IMR-90 (cell line): Measurements from ENCODE around the gene PSMD1. TPM values are rescaled to one million over a fixed set of nuclear protein-coding genes. Genes with fewer than 3 reads are reported as not detected.

Experiments
- ATAC-seq: fragments of 200-7000 bp; cut with Tn5 transposase; 2 replicates; pipeline ENCODE4 v1.9.1; 2020; ENCODE audit warnings: low read depth, mild to moderate bottlenecking, moderate library complexity
- BruUV-seq: library from RNA; stranded (reverse); fragments of 400-500 nt; replicated peaks from 2 replicates; lab custom pipeline; 2021; lab: Mats Ljungman, UMichigan
- CTCF ChIA-PET: fragments of 300-600 bp; formaldehyde crosslinking; extraction: SDS; loops from one replicate; lab custom pipeline; 2021; ENCODE audit warnings: antibody characterized with exemption; lab: Yijun Ruan, JAX
- POLR2A ChIA-PET: fragments of 300-600 bp; sonication (Branson Sonifier 250); formaldehyde crosslinking; loops from one replicate; lab custom pipeline; 2022; ENCODE audit warnings: antibody characterized with exemption; ENCODE audit not compliant: unreplicated experiment; lab: Charles Lee
- DNase-seq: peaks from one replicate; pipeline ENCODE4 v3.0.0; 2013
- H2AFZ ChIP-seq: replicated peaks from 2 replicates; pipeline ENCODE3; 2013; ENCODE audit warnings: low read length, mild to moderate bottlenecking; ENCODE audit not compliant: poor library complexity
- H2AK5ac ChIP-seq: 2 replicates; pipeline ENCODE4 v1.6.1; 2013; ENCODE audit warnings: low read depth, low read length, inconsistent platforms
- H2AK9ac ChIP-seq: replicated peaks from 2 replicates; pipeline ENCODE3; 2013; ENCODE audit warnings: mild to moderate bottlenecking, low read depth, low read length, moderate library complexity; ENCODE audit not compliant: poor library complexity
- H2BK120ac ChIP-seq: 2 replicates; pipeline ENCODE4 v1.6.1; 2013; ENCODE audit warnings: low read depth, low read length, inconsistent platforms
- H2BK15ac ChIP-seq: 3 replicates; pipeline ENCODE4 v1.6.1; 2013; ENCODE audit warnings: low read depth, low read length, inconsistent platforms
- H2BK20ac ChIP-seq: 2 replicates; pipeline ENCODE4 v1.6.1; 2013; ENCODE audit warnings: low read depth, mild to moderate bottlenecking, inconsistent platforms, low read length, moderate library complexity
- H2BK5ac ChIP-seq: 2 replicates; pipeline ENCODE4 v1.6.1; 2013; ENCODE audit warnings: mild to moderate bottlenecking, low read depth, low read length, inconsistent platforms; ENCODE audit not compliant: poor library complexity, severe bottlenecking
- H3K14ac ChIP-seq: replicated peaks from 2 replicates; pipeline ENCODE4 v1.6.1; 2013; ENCODE audit warnings: low read depth, low read length, inconsistent platforms
- H3K18ac ChIP-seq: 2 replicates; pipeline ENCODE4 v1.6.1; 2013; ENCODE audit warnings: low read depth, low read length, control low read depth
- H3K23ac ChIP-seq: 2 replicates; pipeline ENCODE4 v1.6.1; 2013; ENCODE audit warnings: low read depth, low read length, inconsistent platforms
- H3K27ac ChIP-seq: 2 replicates; pipeline ENCODE4 v1.5.1; 2013; ENCODE audit warnings: mild to moderate bottlenecking, control low read depth, low read length; ENCODE audit not compliant: insufficient read depth
- H3K27me3 ChIP-seq: 2 replicates; pipeline ENCODE4 v1.6.1; 2013; ENCODE audit warnings: low read length; ENCODE audit not compliant: control insufficient read depth, insufficient read depth
- H3K36me3 ChIP-seq: 2 replicates; pipeline ENCODE4 v1.6.1; 2013; ENCODE audit warnings: low read length, mixed read lengths; ENCODE audit not compliant: control insufficient read depth, insufficient read depth
- H3K4ac ChIP-seq: 2 replicates; pipeline ENCODE4 v1.6.1; 2013; ENCODE audit warnings: low read depth, low read length, inconsistent platforms
- H3K4me1 ChIP-seq: 2 replicates; pipeline ENCODE4 v1.6.1; 2013; ENCODE audit warnings: low read length, mixed read lengths; ENCODE audit not compliant: control insufficient read depth, insufficient read depth
- H3K4me2 ChIP-seq: 2 replicates; pipeline ENCODE4 v1.6.1; 2013; ENCODE audit warnings: low read depth, mild to moderate bottlenecking, control low read depth, low read length, moderate library complexity
- H3K4me3 ChIP-seq: 2 replicates; pipeline ENCODE4 v1.5.1; 2013; ENCODE audit warnings: low read depth, mild to moderate bottlenecking, control low read depth, low read length, moderate library complexity; ENCODE audit not compliant: insufficient read depth
- H3K56ac ChIP-seq: 2 replicates; pipeline ENCODE4 v1.6.1; 2013; ENCODE audit warnings: low read length, inconsistent platforms; ENCODE audit not compliant: insufficient read depth; ENCODE audit errors: extremely low read depth
- H3K79me1 ChIP-seq, 2 experiments: 2 replicates each; pipeline ENCODE4 v1.6.1; 2013; ENCODE audit warnings: low read length in 2 of 2, inconsistent platforms in 1 of 2, low read depth in 1 of 2
- H3K9ac ChIP-seq: 2 replicates; pipeline ENCODE4 v1.6.1; 2013; ENCODE audit warnings: low read depth, low read length, control low read depth
- H3K9me1 ChIP-seq: 2 replicates; pipeline ENCODE4 v1.6.1; 2013; ENCODE audit warnings: low read length, inconsistent platforms; ENCODE audit not compliant: insufficient read depth
- H3K9me3 ChIP-seq: 2 replicates; pipeline ENCODE4 v1.6.1; 2013; ENCODE audit warnings: low read length; ENCODE audit not compliant: control insufficient read depth, insufficient read depth
- H4K20me1 ChIP-seq: 2 replicates; pipeline ENCODE4 v1.6.1; 2013; ENCODE audit warnings: low read length, inconsistent platforms; ENCODE audit not compliant: insufficient read depth
- H4K5ac ChIP-seq: 2 replicates; pipeline ENCODE4 v1.6.1; 2013; ENCODE audit warnings: mild to moderate bottlenecking, low read depth, low read length, control low read depth
- H4K8ac ChIP-seq, 2 experiments: 2 replicates each; pipeline ENCODE4 v1.6.1; 2013; ENCODE audit warnings: low read depth in 2 of 2, low read length in 2 of 2, control low read depth in 1 of 2, inconsistent platforms in 1 of 2
- H4K91ac ChIP-seq: 2 replicates; pipeline ENCODE4 v1.6.1; 2013; ENCODE audit warnings: low read depth, low read length, inconsistent platforms; ENCODE audit not compliant: insufficient read depth
- CTCF ChIP-seq: conservative IDR thresholded peaks from 2 replicates; pipeline ENCODE4 v1.5.1; 2012; ENCODE audit warnings: mild to moderate bottlenecking, low read depth, low read length, improper control_type of control experiment
- ELK1 ChIP-seq: fragments of 150-350 bp; IDR thresholded peaks from 2 replicates; pipeline ENCODE4 v1.6.1; 2016; ENCODE audit warnings: low read depth, mild to moderate bottlenecking, low read length, moderate library complexity, borderline replicate concordance
- MAFK ChIP-seq: IDR thresholded peaks from 2 replicates; pipeline ENCODE4 v1.6.1; 2012; ENCODE audit warnings: low read depth, low read length, improper control_type of control experiment
- NFE2L2 ChIP-seq: fragments of 150-350 bp; IDR thresholded peaks from 2 replicates; pipeline ENCODE4 v1.6.1; 2016; ENCODE audit warnings: low read depth, mild to moderate bottlenecking, low read length
- SMC3 ChIP-seq: fragments of 150-350 bp; IDR thresholded peaks from 2 replicates; pipeline ENCODE4 v1.6.1; 2016; ENCODE audit warnings: low read depth, mild to moderate bottlenecking, antibody characterized with exemption, low read length, moderate library complexity
- USF2 ChIP-seq: fragments of 150-350 bp; IDR thresholded peaks from 2 replicates; pipeline ENCODE4 v1.6.1; 2017; ENCODE audit warnings: mild to moderate bottlenecking, antibody characterized with exemption, low read length, low read depth
- WGBS, 2 experiments: methylation state at CpG; one replicate each; pipeline versions ENCODE4 v1.1.5 to v1.1.7; 2013; ENCODE audit warnings: missing lambda C conversion rate in 2 of 2; ENCODE audit not compliant: insufficient read length in 1 of 2; ENCODE audit errors: extremely low coverage in 2 of 2; 5-methylcytosine and 5-hydroxymethylcytosine counted together
- dilution Hi-C: fragments of 300-500 bp; cut with HindIII; formaldehyde crosslinking; loops from one replicate; pipeline ENCODE4 v1.14.3; 2018; ENCODE audit warnings: low sequenced_read_pairs; ENCODE audit not compliant: unreplicated experiment
- in situ Hi-C: fragments of 300-500 bp; cut with MboI; formaldehyde crosslinking; loops from 3 replicates; pipeline ENCODE4 v1.14.3; 2019; ENCODE audit warnings: low sequenced_read_pairs, inconsistent platforms, mixed read lengths
- intact Hi-C: fragments of 100-400 bp; cut with micrococcal nuclease; formaldehyde crosslinking; loops from 2 replicates; pipeline ENCODE4 v1.10.0; 2022
- polyA plus RNA-seq, 3 experiments: library from polyadenylated mRNA; depleted of rRNA; stranded (reverse); fragments of >200 nt; gene quantifications; 2 replicates each; pipeline ENCODE4 v1.2.3, GENCODE V29; 2012; ENCODE audit warnings: low replicate concordance in 1 of 3
- total RNA-seq: library from RNA; depleted of rRNA; stranded (reverse); fragments of >200 nt; gene quantifications from 2 replicates; pipeline ENCODE4 v1.2.3, GENCODE V29; 2012

Gene PSMD1
- total and polyA plus RNA-seq, 2 of the 4 experiments (the other 2 are of a cell fraction): 89.8 to 181 TPM

GRCh38 chr2:231129216-231129615 lies 72.5 kb downstream of the PSMD1 start:
- peaks cover 21% of the 10 kb centered on the region for H3K4me1 ChIP-seq
- dilution Hi-C loops: no loop called here
- no CpG with 5 or more reads among the region's 1 CpG for WGBS, 2 experiments
- in situ Hi-C loops: no loop called here
- H3K14ac ChIP-seq: no peak overlapping the region; the same call in 1 of the 2 replicates
- ChIA-PET CTCF (interaction anchor here (0.6 kb wide), 1 partner anchor 64 kb away, joined by 7 read pairs; no protein-coding TSS in a partner anchor), POLR2A (interaction anchor here (0.6 to 0.9 kb wide), 2 partner anchors 19 to 30 kb away, joined by 3 read pairs; no protein-coding TSS in a partner anchor)
- peak overlapping the region; percentile 60 for H2BK5ac ChIP-seq
- no peak overlapping the region for H2AK9ac ChIP-seq
- peak overlapping the region; percentile 38 for H3K4ac ChIP-seq
- peak overlapping the region; percentile 35 for H4K5ac ChIP-seq
- intact Hi-C loops: no loop called here
- peaks cover 18 to 52% of the 10 kb centered on the region in 2 experiments; a peak in 3 of 4 replicates for H3K79me1 ChIP-seq
- H4K20me1 ChIP-seq: no peaks in the 10 kb centered on the region
- peaks cover 4% of the 10 kb centered on the region for H3K9me1 ChIP-seq
- H3K27me3 ChIP-seq: no peaks in the 10 kb centered on the region
- no peak overlapping the region for H3K4me3 ChIP-seq
- no peaks in the 10 kb centered on the region for H3K9me3 ChIP-seq
- H3K9ac ChIP-seq: no peak overlapping the region
- no peak overlapping the region; a peak in 1 of 4 replicates for H4K8ac ChIP-seq
- H3K23ac ChIP-seq: no peak overlapping the region
- no peak overlapping the region for H2AFZ ChIP-seq
- BruUV-seq: no TSS peak
- H2BK20ac ChIP-seq: no peak overlapping the region
- H4K91ac ChIP-seq: no peak overlapping the region
- H3K27ac ChIP-seq: no peak overlapping the region; the same call in 1 of the 2 replicates
- DNase-seq: no peak
- H2BK15ac ChIP-seq: no peak overlapping the region
- ATAC-seq: no peak
- no peak overlapping the region for H2AK5ac ChIP-seq
- TF ChIP-seq USF2 (no peak), CTCF (no peak), NFE2L2 (peak; percentile 70), SMC3 (no peak), ELK1 (no peak), MAFK (peak; percentile 59)
- peak overlapping the region; percentile 16 for H3K18ac ChIP-seq
- peak overlapping the region; percentile 41 for H2BK120ac ChIP-seq
- no peak overlapping the region for H3K4me2 ChIP-seq
- H3K56ac ChIP-seq: no peak overlapping the region
- H3K36me3 ChIP-seq: no peaks in the 10 kb centered on the region
